Gastrocnemius medialis (tissue), 4 donors: ENCODE measurements around the gene FAH.
A peak's percentile ranks its signal among the peaks of the same experiment; 100 is the strongest.

Source experiments
- POLR2A ChIP-seq, 2 donors: fragments of 450-650 bp; IDR thresholded peaks; one replicate each; pipeline ENCODE4 v1.6.1; 2017; ENCODE audit warnings: antibody characterized with exemption in 2 of 2, mild to moderate bottlenecking in 2 of 2, moderate library complexity in 2 of 2
- TF ChIP-seq, protein P1 (sequence below), 5 experiments: fragments of 450-650 bp in 3 of 5; fragments of 200-600 bp in 2 of 5; sonication (generic) in 2 of 5; IDR thresholded peaks in 4 of 5; conservative IDR thresholded peaks in 1 of 5; 1 replicate in 4 of 5; 2 replicates in 1 of 5; pipeline ENCODE4 v1.5.1; 2016 to 2019; ENCODE audit warnings: antibody characterized with exemption in 5 of 5, mild to moderate bottlenecking in 3 of 5, moderate library complexity in 3 of 5

DNA sequence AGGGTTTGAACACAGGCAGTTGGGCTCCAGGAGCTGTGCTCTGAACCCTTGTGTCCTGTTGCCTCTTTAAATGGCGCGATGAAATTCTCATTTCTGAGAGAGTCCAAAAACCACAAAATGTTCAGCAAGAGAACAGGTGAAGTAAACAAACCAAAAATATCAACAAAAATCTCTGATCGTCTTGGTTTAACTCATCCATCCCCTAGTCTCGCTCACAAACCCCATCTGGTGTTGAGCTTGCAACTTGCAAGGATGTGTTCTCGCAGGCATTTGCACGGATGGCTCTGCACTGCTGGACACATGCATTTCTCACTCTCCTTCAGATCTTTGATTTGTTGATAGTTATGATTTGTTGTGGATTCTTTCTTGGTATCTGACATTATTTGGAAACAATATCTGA, 31.1 kb downstream of the FAH start:
- TF ChIP-seq, protein P1, sequence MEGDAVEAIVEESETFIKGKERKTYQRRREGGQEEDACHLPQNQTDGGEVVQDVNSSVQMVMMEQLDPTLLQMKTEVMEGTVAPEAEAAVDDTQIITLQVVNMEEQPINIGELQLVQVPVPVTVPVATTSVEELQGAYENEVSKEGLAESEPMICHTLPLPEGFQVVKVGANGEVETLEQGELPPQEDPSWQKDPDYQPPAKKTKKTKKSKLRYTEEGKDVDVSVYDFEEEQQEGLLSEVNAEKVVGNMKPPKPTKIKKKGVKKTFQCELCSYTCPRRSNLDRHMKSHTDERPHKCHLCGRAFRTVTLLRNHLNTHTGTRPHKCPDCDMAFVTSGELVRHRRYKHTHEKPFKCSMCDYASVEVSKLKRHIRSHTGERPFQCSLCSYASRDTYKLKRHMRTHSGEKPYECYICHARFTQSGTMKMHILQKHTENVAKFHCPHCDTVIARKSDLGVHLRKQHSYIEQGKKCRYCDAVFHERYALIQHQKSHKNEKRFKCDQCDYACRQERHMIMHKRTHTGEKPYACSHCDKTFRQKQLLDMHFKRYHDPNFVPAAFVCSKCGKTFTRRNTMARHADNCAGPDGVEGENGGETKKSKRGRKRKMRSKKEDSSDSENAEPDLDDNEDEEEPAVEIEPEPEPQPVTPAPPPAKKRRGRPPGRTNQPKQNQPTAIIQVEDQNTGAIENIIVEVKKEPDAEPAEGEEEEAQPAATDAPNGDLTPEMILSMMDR (IDR thresholded peaks at IDR 0.05 in 4 of 5, conservative IDR thresholded peaks at IDR 0.05 in 1 of 5) = peak in 1 of 5 experiments; percentile 24
- TF ChIP-seq POLR2A (IDR thresholded peaks at IDR 0.05) = no peak
